Cardiac atrium fibroblast (primary cell): ENCODE data around the gene OR8K5. TPM values are rescaled to one million over a fixed set of nuclear protein-coding genes. Genes with fewer than 3 reads are reported as not detected.

ENCODE experiments used
- total RNA-seq: library from RNA; depleted of rRNA; stranded (reverse); fragments of >200 nt; gene quantifications from 2 replicates; pipeline ENCODE4 v1.2.3, GENCODE V29; 2015

Gene OR8K5, protein sequence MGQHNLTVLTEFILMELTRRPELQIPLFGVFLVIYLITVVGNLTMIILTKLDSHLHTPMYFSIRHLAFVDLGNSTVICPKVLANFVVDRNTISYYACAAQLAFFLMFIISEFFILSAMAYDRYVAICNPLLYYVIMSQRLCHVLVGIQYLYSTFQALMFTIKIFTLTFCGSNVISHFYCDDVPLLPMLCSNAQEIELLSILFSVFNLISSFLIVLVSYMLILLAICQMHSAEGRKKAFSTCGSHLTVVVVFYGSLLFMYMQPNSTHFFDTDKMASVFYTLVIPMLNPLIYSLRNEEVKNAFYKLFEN
- not detected in 2 replicates for total RNA-seq

DNA sequence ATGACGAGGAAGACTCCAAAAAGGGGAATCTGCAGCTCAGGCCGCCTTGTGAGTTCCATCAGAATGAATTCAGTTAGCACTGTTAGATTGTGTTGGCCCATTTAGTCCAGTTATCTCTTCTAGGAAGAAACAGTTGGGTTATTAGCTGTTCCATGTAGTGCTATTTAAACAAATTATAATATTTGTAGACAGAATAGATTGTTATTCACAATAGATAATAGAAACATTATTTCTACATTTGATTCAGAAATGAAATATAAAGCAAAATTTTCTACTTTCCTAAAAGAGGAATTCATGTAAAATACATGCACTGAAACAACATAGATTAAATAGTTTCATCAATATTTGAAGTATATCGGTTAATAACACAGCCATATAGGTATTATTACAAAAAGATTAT is at the start of gene OR8K5:
Gene OR8K5 (minus strand): TSS at position 101 of the 400 bp plus-strand sequence. CDS start 0 bp downstream, at position 101.

DNA sequence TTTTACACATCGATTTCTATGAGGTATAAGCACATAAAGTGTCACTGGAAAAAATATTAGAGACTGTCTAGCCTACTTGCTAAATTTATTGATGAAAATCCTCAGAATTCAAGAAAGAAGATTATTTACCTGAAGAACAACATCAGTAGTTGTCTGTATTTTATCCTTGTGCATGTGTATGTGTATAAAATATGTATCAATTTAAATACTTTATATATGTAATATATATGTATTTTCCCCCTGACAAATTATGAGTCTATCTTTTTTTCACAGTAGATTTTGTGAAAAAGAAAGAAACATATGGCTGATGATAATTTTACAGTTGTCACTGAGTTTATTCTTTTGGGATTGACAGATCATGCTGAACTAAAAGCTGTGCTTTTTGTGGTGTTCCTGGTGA is 16.2 kb upstream of the OR8K5 start, which contains the start of gene OR5J2:
Gene OR5J2 (plus strand): TSS at position 301 of the 400 bp plus-strand sequence. CDS start 0 bp downstream, at position 301.

DNA sequence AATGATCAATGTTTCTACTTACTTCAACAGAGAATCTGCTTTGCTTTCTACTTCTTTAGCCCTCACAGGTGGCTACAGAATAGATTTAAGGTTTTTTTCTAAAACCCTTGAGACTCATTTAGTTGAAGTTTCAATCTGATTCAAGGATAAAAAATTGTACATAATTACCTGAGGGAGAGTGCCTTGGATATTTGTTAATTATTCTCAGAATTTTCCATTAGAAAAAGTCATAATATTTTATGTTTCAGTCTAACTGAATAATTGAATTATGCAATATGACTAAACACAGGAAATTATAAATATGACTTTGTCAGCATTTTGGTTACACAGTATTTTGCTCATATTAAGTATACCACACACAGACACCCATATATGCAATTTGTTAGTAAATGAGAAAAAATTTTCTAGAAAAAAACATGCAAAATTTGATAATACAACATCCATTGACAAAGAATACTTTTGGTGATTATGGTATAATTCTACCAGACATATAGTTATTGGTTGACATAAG is 19.9 kb downstream of the OR8K5 start, which contains the start of gene OR8J3:
Gene OR8J3 (minus strand): TSS at position 51 of the 511 bp plus-strand sequence. CDS start 2,483 bp downstream, outside the sequence.

DNA sequence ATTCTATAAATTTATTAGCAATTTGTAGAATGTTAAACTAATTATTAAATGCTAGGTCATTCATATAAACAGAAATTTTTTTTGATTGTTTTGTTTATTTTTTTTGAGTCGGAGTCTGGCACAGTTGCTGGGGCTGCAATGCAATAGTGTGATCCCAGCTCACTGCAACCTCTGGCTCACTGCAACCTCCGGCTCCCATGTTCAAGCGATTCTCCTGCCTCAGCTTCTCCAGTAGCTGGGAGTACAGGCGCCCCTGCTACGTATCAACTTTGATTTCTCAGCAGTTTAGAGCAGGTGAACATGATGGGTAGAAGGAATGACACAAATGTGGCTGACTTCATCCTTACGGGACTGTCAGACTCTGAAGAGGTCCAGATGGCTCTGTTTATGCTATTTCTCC is 38.0 kb downstream of the OR8K5 start, which contains the start of gene OR8H3:
Gene OR8H3 (plus strand): TSS at position 301 of the 400 bp plus-strand sequence. CDS start 0 bp downstream, at position 301.

Other genes with a start within 250 kb of the OR8K5 start
- gene OR5W2, start 245.7 kb downstream of the OR8K5 start, total RNA-seq, result not detected in 2 replicates
- gene OR5I1, start 223.9 kb downstream of the OR8K5 start, total RNA-seq, result not detected in 2 replicates
- not detected in 2 replicates for gene OR10AG1, start 190.4 kb downstream of the OR8K5 start, total RNA-seq
- not detected in 2 replicates for gene OR5F1, start 165.7 kb downstream of the OR8K5 start, total RNA-seq
- not detected in 2 replicates for gene OR5AS1, start 132.7 kb downstream of the OR8K5 start, total RNA-seq
- gene OR8I2, start 67.0 kb downstream of the OR8K5 start, total RNA-seq, result not detected in 2 replicates
- not detected in 2 replicates for gene OR8H2, start 56.6 kb downstream of the OR8K5 start, total RNA-seq
- not detected in 2 replicates for gene OR8H3, start 37.9 kb downstream of the OR8K5 start, total RNA-seq
- not detected in 2 replicates for gene OR8J3, start 20.1 kb downstream of the OR8K5 start, total RNA-seq
- not detected in 2 replicates for gene OR5J2, start 16.3 kb upstream of the OR8K5 start, total RNA-seq
- gene OR5T2, start 73.9 kb upstream of the OR8K5 start, total RNA-seq, result not detected in 2 replicates
- not detected in 2 replicates for gene OR5T3, start 91.9 kb upstream of the OR8K5 start, total RNA-seq
- gene OR5T1, start 113.8 kb upstream of the OR8K5 start, total RNA-seq, result not detected in 2 replicates
- not detected in 2 replicates for gene OR8H1, start 131.9 kb upstream of the OR8K5 start, total RNA-seq
- not detected in 2 replicates for gene OR8K3, start 154.8 kb upstream of the OR8K5 start, total RNA-seq
- gene OR8K1, start 185.7 kb upstream of the OR8K5 start, total RNA-seq, result not detected in 2 replicates
- not detected in 2 replicates for gene OR8J1, start 194.0 kb upstream of the OR8K5 start, total RNA-seq
- gene OR8U1, start 215.3 kb upstream of the OR8K5 start, total RNA-seq, result not detected in 2 replicates